ENCODE data around the gene POMT2.

The POMT2 gene

DNA sequence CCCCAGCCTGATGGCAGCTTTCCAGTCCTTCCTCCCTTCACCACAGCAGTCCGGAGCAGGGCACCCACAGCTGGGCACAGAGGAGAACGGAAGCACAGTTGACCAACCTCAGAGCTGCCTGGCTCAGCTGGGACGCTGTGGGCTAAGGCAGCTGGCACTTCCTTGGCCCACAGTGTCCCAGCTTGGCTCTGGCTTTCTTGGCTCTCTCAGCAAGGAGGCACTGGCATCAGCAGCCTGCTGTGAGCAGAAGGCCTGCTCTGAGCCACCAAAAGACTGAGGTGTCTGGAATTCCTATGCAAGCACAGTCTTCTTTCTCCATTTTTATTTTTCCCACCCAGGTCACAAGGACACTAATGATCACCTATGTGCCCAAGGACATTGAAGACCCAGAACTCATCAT lies 82.3 kb downstream of the POMT2 start:
- no peak for DNase-seq

DNA sequence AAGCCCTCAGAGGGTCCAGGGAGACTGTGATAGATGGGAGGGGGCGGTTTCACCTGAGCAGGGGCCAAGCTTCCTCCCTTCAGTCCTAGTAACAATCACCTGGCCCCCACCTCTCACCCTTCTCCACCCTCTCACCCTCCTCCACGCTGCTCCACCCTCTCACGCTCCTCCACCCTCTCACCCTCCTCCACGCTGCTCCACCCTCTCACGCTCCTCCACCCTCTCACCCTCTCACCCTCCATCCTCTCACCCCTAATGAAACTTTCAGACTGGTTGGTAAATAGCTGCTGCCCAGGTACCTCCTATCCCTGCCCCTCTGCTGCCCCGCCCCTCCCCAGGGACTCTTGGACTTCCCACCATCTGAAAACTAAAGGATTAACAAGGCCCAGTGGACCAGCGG lies 83.9 kb downstream of the POMT2 start:
- DNase-seq, result no peak

DNA sequence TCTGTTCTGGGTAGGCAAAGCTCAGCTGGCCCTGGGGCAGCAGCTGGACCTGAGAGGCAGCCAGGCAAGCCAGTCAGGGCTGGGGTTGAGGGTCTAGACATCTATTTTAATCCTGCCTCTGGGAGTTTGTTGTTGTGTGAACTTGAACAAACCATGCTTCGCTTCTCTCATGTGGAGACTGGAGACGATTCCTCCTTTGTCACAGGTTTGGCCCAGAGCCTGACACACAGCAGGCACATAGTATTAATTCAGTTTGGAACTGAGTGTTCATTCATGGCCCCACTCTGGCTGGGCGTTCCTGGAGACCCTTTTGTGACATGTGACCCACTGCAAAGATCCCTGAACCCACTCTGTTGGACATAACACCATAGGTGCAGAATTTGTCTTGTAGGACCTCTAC lies 89.0 kb downstream of the POMT2 start:
- DNase-seq, result no peak

DNA sequence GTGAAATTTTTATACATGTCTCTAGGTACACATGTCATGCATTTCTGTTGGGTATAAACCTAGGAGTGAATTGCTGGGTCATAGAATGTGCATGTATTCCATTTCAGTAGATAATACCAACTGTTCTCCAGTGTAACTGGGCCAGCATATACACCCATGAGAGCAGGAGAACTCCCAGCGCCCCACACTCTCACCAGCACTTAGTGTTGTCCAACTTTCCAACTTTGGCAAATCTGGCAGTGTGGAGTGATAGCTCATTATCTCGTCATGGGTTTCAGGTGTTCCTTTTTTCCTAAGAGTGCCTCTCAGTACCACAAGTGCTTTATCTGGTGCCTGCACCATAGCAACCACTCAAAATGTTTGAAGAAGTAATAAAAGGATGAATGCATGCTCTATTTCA lies 89.8 kb downstream of the POMT2 start:
- no peak for DNase-seq

DNA sequence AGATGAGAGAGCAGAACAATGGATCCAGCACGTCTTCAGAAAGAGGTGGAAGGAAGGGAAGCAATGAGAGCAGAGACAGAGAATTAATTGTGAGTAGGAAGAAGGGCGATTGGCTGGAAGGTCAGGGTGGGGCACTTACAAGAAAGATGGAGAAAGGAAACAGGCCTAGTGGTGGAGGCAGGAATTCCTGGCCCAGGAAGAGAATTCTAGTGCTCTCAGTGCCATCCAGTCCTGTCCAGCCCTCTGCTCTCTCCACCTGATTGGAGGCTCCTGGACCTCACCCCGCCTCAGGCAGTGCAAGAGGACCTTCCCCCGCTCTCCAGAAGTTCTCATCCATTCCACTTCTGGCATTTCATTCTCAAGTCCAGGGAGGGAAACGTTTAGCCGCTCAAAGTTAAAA lies 92.6 kb downstream of the POMT2 start:
- DNase-seq, result no peak

DNA sequence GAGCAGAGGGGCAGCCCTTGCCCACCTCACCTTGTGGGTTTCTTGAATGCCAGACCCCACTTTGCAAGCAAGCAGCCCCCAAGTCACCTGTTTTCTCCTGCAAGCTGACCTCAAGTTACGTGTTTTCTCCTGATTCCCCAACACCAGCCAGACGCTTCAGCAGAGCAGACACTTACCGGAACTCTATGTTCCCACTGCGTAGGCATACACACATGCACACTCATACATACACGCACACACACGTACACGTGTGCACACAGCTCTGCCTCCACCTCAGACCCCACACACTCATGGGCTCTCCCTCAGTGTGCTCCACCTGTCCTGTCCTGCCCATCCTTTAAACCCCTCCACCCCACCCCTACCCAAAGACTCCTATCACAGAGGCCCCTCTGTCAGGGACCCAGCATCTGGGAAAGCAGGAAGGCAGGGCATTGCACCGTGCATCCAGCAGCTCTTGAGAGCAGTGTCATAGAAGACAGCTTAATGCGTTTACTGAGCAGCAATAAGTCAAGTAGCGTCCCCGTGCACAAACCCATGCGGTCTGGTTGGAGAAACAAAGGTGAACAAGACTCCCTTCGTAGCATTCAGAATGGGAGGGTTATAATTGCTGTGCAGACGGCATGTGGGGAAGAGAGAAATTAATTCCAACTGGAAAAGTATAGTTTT lies 94.7 kb downstream of the POMT2 start:
- no peak for DNase-seq

DNA sequence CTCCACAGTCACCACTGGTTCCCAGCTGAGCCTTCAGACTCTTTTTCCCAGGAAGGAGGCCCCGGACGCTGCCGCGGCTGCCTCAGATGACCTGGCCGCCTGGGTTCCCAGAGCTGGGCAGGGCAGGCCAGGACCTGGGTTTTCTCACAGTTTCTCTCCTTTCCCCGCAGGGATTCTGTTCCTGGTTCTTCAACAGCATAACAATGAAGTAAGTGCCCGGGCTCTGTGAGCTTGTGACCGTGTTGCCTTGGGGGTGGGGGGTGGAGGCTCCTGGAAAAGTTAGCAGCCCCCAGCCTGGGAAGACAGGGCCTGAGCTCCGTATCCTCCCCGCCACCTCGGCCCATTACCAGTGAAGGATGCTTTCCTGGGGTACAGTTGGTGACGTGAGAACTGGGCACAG lies 95.4 kb downstream of the POMT2 start:
- no peak for DNase-seq
